C4-2B (cell line): ENCODE results near the gene KCNJ15.

ENCODE experiments used
- CTCF ChIP-seq: fragments of 450-650 bp; conservative IDR thresholded peaks from 2 replicates; pipeline ENCODE4 v1.5.1; 2017; ENCODE audit warnings: mild to moderate bottlenecking
- ZFX ChIP-seq: fragments of 450-650 bp; IDR thresholded peaks from 2 replicates; pipeline ENCODE4 v1.6.1; 2017

DNA sequence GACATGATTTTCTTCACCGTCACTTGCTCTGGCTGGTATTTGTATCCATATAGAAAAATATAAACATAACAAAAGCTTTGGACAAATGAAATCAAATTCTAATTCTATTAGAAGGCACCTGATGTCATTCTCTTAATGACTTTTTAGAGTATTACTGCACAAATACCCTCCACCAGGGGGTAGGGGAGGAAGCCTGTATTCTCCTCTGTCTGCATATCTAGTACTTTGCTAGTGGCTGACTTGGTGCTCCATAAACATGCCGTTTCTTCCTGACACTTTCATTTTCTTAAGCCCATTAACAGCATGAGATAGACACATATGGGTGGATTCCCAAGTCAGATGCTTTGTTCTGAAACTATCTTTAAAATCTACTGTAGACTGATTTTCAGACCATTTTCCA is 20.6 kb upstream of the KCNJ15 start:
- TF ChIP-seq ZFX, result no peak
- TF ChIP-seq CTCF, result no peak
